ENCODE measurements around the gene MRLN.

DNA sequence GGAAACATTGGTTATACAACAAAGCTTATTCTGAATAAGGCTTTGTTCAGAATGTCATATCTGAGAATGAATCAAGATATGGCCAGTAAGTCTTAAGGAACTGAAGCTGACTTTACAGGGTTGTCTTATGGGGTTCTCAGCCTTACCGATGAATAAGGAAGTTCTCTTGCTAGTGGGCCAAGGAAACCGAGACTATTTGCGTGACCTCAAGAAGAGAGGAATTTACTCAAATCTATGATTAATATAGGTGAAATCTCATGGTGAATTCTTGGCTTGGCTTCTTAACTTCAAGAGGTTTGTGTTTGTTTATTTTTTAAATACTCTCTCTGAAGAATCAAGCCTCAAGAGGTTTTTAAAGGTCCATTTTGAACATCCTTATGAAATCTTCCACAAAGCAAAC lies 4.7 kb upstream of the MRLN start:
- TF ChIP-seq, protein P1, sequence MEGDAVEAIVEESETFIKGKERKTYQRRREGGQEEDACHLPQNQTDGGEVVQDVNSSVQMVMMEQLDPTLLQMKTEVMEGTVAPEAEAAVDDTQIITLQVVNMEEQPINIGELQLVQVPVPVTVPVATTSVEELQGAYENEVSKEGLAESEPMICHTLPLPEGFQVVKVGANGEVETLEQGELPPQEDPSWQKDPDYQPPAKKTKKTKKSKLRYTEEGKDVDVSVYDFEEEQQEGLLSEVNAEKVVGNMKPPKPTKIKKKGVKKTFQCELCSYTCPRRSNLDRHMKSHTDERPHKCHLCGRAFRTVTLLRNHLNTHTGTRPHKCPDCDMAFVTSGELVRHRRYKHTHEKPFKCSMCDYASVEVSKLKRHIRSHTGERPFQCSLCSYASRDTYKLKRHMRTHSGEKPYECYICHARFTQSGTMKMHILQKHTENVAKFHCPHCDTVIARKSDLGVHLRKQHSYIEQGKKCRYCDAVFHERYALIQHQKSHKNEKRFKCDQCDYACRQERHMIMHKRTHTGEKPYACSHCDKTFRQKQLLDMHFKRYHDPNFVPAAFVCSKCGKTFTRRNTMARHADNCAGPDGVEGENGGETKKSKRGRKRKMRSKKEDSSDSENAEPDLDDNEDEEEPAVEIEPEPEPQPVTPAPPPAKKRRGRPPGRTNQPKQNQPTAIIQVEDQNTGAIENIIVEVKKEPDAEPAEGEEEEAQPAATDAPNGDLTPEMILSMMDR (IDR thresholded peaks at IDR 0.05; ENCODE audit: insufficient read depth, low read length), result no peak
- TF ChIP-seq POLR2AphosphoS5 (IDR thresholded peaks at IDR 0.05; ENCODE audit: low read depth), result no peak
- no peak for TF ChIP-seq GABPA (IDR thresholded peaks at IDR 0.05; ENCODE audit: low read depth)
